Left ventricle myocardium inferior (tissue), 1 donor: ENCODE data around the gene CERS6. TPM values are rescaled to one million over a fixed set of nuclear protein-coding genes. Genes with fewer than 3 reads are reported as not detected.
"Not testable (repeated sequence)": the region's sequence is repeated elsewhere in the genome, so short reads cannot be mapped to it uniquely, and the experiment has no call there.

ENCODE experiments used
- DNase-seq: peaks from one replicate; pipeline ENCODE4 v3.0.0-alpha.2; 2020
- H3K27ac ChIP-seq: fragments of 200-600 bp; replicated peaks from 2 replicates; pipeline ENCODE4 v1.8.0; 2021
- H3K27me3 ChIP-seq: fragments of 200-600 bp; 2 replicates; pipeline ENCODE4 v1.8.0; 2021; ENCODE audit warnings: low read depth
- H3K36me3 ChIP-seq: fragments of 200-600 bp; 2 replicates; pipeline ENCODE4 v1.8.0; 2021
- H3K4me1 ChIP-seq: fragments of 200-600 bp; 2 replicates; pipeline ENCODE4 v1.8.0; 2021
- H3K4me3 ChIP-seq: fragments of 200-600 bp; 2 replicates; pipeline ENCODE4 v1.8.0; 2021; ENCODE audit warnings: mild to moderate bottlenecking, moderate library complexity
- H3K9me3 ChIP-seq: fragments of 200-600 bp; replicated peaks from 2 replicates; pipeline ENCODE4 v1.8.0; 2021
- intact Hi-C: fragments of 100-400 bp; cut with micrococcal nuclease; formaldehyde crosslinking; loops from one replicate; pipeline ENCODE4 v1.11.0; 2022
- total RNA-seq: library from RNA; stranded (reverse); fragmentation: NEBNext Ultra II Directional; extraction: Animal tissue kit (Norgen Biotek cat#: 25700); gene quantifications from one replicate; pipeline ENCODE4 v1.2.1, GENCODE V29; 2021
- TF ChIP-seq, protein P1 (sequence below): fragments of 200-600 bp; IDR thresholded peaks from 2 replicates; pipeline ENCODE4 v1.8.0; 2021; ENCODE audit warnings: antibody characterized with exemption, mild to moderate bottlenecking, borderline replicate concordance
- donor health status: DM: no; HTN: yes; CAD: no; lungs with severe emphysema.

The CERS6 gene
- total RNA-seq, 1 donor from 2014 or later = 68.9 TPM

- H3K27ac ChIP-seq = peak overlapping the region; percentile 63
- H3K27me3 ChIP-seq = no peaks in the 10 kb centered on the region
- intact Hi-C loops = no loop called here
- peaks cover 4% of the 10 kb centered on the region for H3K9me3 ChIP-seq
- H3K4me3 ChIP-seq = no peak overlapping the region
- DNase-seq = no peak
- peaks cover 30% of the 10 kb centered on the region for H3K4me1 ChIP-seq
- TF ChIP-seq, protein P1, sequence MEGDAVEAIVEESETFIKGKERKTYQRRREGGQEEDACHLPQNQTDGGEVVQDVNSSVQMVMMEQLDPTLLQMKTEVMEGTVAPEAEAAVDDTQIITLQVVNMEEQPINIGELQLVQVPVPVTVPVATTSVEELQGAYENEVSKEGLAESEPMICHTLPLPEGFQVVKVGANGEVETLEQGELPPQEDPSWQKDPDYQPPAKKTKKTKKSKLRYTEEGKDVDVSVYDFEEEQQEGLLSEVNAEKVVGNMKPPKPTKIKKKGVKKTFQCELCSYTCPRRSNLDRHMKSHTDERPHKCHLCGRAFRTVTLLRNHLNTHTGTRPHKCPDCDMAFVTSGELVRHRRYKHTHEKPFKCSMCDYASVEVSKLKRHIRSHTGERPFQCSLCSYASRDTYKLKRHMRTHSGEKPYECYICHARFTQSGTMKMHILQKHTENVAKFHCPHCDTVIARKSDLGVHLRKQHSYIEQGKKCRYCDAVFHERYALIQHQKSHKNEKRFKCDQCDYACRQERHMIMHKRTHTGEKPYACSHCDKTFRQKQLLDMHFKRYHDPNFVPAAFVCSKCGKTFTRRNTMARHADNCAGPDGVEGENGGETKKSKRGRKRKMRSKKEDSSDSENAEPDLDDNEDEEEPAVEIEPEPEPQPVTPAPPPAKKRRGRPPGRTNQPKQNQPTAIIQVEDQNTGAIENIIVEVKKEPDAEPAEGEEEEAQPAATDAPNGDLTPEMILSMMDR = no peak
- no peaks in the 10 kb centered on the region for H3K36me3 ChIP-seq
Measured at GRCh38 chr2:168490015-168490874, 34.2 kb downstream of the CERS6 start.

DNA sequence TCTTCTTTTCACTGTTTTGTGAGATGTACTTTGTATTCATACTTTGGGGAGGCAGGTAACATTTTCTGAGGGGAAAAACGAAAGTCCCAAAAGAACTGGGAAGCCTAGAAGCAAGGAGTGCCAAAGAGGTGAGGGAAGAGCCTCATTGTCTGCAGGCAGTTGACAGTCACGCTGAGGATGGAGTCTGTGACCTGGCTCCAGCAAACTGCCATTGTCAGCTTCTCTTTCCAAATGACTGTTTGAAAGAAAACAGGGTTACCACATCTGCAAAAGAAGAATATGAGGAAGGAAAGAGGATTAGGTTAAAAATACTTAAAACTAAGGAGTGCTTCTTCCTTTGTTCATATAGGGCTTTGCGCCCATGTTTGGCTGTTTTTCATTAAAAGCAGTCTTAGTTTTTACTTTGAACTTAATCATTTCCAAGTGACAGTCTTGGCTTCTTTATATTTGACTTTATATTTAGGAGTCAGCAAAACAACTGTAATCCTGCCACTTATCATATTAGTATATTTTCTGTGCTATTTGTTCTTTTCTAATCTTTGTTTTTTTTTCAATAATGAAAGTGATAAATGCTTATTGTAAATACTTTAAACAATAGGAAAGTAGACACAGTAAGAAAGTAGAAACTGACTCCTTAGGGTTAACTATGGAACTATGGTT, 35.0 kb downstream of the CERS6 start:
- intact Hi-C loops = no loop called here
- DNase-seq = no peak
- peaks cover 4% of the 10 kb centered on the region for H3K9me3 ChIP-seq
- no peaks in the 10 kb centered on the region for H3K27me3 ChIP-seq
- TF ChIP-seq, protein P1 = no peak
- H3K27ac ChIP-seq = peak overlapping the region; percentile 63
- peaks cover 36% of the 10 kb centered on the region for H3K4me1 ChIP-seq
- no peak overlapping the region for H3K4me3 ChIP-seq
- H3K36me3 ChIP-seq = no peaks in the 10 kb centered on the region

- H3K27me3 ChIP-seq, DNase-seq, H3K4me3 ChIP-seq, H3K9me3 ChIP-seq, intact Hi-C loops, H3K36me3 ChIP-seq: not testable (repeated sequence)
- H3K4me1 ChIP-seq = peaks cover 34% of the 10 kb centered on the region
- peak overlapping the region; percentile 63 for H3K27ac ChIP-seq
Measured at GRCh38 chr2:168491728-168492127, 35.7 kb downstream of the CERS6 start.

GRCh38 chr2:168493219-168493618, 37.1 kb downstream of the CERS6 start:
- peaks cover 42% of the 10 kb centered on the region for H3K4me1 ChIP-seq
- intact Hi-C loops, H3K9me3 ChIP-seq, DNase-seq, H3K27me3 ChIP-seq, H3K27ac ChIP-seq, H3K36me3 ChIP-seq, H3K4me3 ChIP-seq: not testable (repeated sequence)

DNA sequence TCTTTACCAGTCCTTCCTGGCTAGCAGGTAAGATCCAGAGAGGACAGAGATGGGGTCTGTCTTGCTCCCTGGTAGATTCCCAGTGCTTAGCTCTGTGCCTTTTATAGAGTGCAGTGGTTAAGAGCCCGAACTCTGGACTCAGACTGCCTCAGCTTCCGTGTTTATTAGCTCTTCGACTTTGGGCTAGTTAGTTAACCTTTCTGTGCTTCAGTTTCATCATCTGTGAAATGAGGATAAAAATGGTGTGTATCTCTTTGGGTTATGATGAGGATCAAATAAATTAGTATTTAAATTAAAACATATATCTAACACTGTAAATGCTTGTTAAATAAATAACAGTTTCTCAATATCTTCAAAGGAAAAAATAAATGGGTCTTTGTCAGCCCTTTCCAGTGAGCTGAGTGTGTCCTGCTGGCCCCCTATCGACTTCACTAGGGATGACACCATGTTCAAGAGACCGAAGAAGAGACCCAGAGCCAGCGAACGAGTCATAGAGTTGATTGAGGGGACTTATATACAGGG, 38.2 kb downstream of the CERS6 start:
- TF ChIP-seq, protein P1 = no peak
- Histone ChIP-seq H3K4me1 (peaks cover 48% of the 10 kb centered on the region), H3K4me3 (no peak overlapping the region), H3K27ac (no peak overlapping the region), H3K9me3 (no peaks in the 10 kb centered on the region), H3K27me3 (no peaks in the 10 kb centered on the region), H3K36me3 (no peaks in the 10 kb centered on the region)
- intact Hi-C loops = no loop called here
- DNase-seq = no peak

DNA sequence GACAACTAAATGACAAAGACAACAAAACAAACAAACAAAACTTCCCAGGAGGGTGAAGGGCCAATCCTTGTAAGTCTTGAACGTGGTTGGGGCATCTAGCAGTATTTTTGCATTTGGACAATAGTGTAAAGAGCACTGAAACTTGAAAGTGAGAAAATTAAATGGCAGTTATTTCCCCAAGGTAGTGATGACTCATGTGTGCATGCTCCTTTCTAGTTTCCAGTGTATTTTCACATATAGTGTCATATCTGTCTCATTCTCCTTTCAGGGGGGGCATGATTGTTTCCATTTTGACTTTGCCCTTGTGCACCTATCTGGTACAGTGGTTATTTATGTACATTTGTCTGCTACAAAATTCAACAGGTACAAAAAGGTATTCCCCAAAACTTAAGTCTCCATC, 39.5 kb downstream of the CERS6 start:
- TF ChIP-seq, protein P1 = no peak
- no peaks in the 10 kb centered on the region for H3K27me3 ChIP-seq
- peaks cover 48% of the 10 kb centered on the region for H3K4me1 ChIP-seq

More for the DNA sequence above, 39.5 kb downstream of the CERS6 start:
- no peaks in the 10 kb centered on the region for H3K9me3 ChIP-seq
- intact Hi-C loops = no loop called here
- no peak overlapping the region for H3K27ac ChIP-seq
- no peak overlapping the region for H3K4me3 ChIP-seq
- no peaks in the 10 kb centered on the region for H3K36me3 ChIP-seq
- DNase-seq = no peak
